Lung (tissue), 12 donors: Measurements from ENCODE around the gene GJD2. TPM values are rescaled to one million over a fixed set of nuclear protein-coding genes. Genes with fewer than 3 reads are reported as not detected.

ENCODE experiments used
- ATAC-seq: fragments of 200-7000 bp; cut with Tn5 transposase; one replicate; pipeline ENCODE4 v1.9.1; 2020; ENCODE audit warnings: moderate number of reproducible peaks; ENCODE audit not compliant: insufficient read depth, low FRiP score
- DNase-seq, 3 donors: peaks; one replicate each; pipeline ENCODE4 v3.0.0-alpha.2; 2013 to 2017
- H3K27ac ChIP-seq, 2 donors: one replicate each; pipeline ENCODE4 v1.5.1; 2013; ENCODE audit warnings: mild to moderate bottlenecking in 2 of 2, moderate library complexity in 2 of 2, control low read depth in 1 of 2, inconsistent platforms in 1 of 2, low read depth in 1 of 2, low read length in 1 of 2
- H3K27me3 ChIP-seq, 3 donors: one replicate each; pipeline ENCODE4 v1.5.1; 2013; ENCODE audit warnings: low read length in 2 of 3; ENCODE audit not compliant: control insufficient read depth in 3 of 3, insufficient read depth in 3 of 3
- H3K36me3 ChIP-seq, 4 donors: one replicate each; pipeline ENCODE4 v1.5.1; 2013; ENCODE audit warnings: low read length in 4 of 4, mild to moderate bottlenecking in 1 of 4, moderate library complexity in 1 of 4; ENCODE audit not compliant: control insufficient read depth in 4 of 4, insufficient read depth in 4 of 4
- H3K4me1 ChIP-seq, 5 donors: one replicate each; pipeline ENCODE4 v1.5.1; 2013; ENCODE audit warnings: low read length in 5 of 5, mild to moderate bottlenecking in 2 of 5, moderate library complexity in 1 of 5; ENCODE audit not compliant: control insufficient read depth in 5 of 5, insufficient read depth in 5 of 5
- H3K4me3 ChIP-seq: one replicate; pipeline ENCODE4 v1.5.1; 2013; ENCODE audit warnings: mild to moderate bottlenecking, control low read depth, moderate library complexity
- H3K9ac ChIP-seq, 2 donors: one replicate each; pipeline ENCODE4 v1.5.1; 2013; ENCODE audit warnings: low read length in 2 of 2, control low read depth in 1 of 2; ENCODE audit not compliant: insufficient read depth in 1 of 2
- H3K9me3 ChIP-seq, 4 donors: one replicate each; pipeline ENCODE4 v1.5.1; 2013; ENCODE audit warnings: low read length in 3 of 4, mild to moderate bottlenecking in 1 of 4, moderate library complexity in 1 of 4; ENCODE audit not compliant: control insufficient read depth in 4 of 4, insufficient read depth in 3 of 4
- WGBS, 2 donors: extraction: QIAGEN DNeasy Blood & Tissue Kit; methylation state at CpG; one replicate each; pipeline ENCODE4 v1.1.7; 2013; 5-methylcytosine and 5-hydroxymethylcytosine counted together
- polyA plus RNA-seq, 2 donors: library from polyadenylated mRNA; stranded (reverse); fragments of 200-250 nt; gene quantifications; one replicate each; pipeline ENCODE4 v1.2.1, GENCODE V29; 2013
- total RNA-seq, 2 donors: library from RNA; depleted of rRNA in 1 of 2; stranded (reverse); fragments of >200 nt in 1 of 2; gene quantifications; one replicate each; pipeline ENCODE4 v1.2.1, GENCODE V29; 2014 to 2021
- TF ChIP-seq, protein P1 (sequence below): IDR thresholded peaks from 2 replicates; pipeline ENCODE4 v1.5.1; 2012; ENCODE audit warnings: mild to moderate bottlenecking; ENCODE audit errors: control extremely low read depth, extremely low read depth
- donor health status: control.
- donor health status: control.
- donor health status: Bipolar disorder and iron deficiency.
- donor health status: healthy.
- donor health status: DM: yes; HTN: yes; CAD: no.

GJD2 gene
- total and polyA plus RNA-seq, 4 donors = 0.17 TPM; not detected in 3

DNA sequence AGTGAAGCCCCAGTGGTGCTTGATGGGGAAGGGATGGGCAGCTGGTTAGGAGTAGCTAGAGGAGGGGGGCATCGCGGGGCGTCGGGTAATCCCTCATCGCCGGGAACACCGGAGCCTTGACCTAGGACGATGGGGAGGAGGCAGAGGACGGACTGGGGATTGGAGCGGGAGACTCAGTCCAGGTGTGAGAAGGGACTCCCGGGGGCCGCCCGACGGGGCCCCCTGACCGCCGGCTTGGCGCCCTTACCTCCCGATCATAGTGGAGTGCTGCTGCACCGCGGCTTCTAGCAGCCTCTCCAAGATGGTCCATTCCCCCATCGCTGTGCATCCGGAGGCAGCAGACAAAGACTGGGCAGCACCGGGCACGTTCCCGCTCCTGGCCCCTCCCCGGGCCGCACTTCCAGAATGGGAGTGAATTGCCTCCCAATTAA lies 612 bp downstream of the GJD2 start:
- TF ChIP-seq, protein P1, sequence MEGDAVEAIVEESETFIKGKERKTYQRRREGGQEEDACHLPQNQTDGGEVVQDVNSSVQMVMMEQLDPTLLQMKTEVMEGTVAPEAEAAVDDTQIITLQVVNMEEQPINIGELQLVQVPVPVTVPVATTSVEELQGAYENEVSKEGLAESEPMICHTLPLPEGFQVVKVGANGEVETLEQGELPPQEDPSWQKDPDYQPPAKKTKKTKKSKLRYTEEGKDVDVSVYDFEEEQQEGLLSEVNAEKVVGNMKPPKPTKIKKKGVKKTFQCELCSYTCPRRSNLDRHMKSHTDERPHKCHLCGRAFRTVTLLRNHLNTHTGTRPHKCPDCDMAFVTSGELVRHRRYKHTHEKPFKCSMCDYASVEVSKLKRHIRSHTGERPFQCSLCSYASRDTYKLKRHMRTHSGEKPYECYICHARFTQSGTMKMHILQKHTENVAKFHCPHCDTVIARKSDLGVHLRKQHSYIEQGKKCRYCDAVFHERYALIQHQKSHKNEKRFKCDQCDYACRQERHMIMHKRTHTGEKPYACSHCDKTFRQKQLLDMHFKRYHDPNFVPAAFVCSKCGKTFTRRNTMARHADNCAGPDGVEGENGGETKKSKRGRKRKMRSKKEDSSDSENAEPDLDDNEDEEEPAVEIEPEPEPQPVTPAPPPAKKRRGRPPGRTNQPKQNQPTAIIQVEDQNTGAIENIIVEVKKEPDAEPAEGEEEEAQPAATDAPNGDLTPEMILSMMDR = no peak
- no peak overlapping the region for H3K9ac ChIP-seq
- peaks cover 0 to 12% (median 0%) of the 10 kb centered on the region in 4 donors for H3K9me3 ChIP-seq
- H3K27me3 ChIP-seq = peaks cover 0 to 57% (median 48%) of the 10 kb centered on the region in 3 donors
- ATAC-seq = no peak
- H3K36me3 ChIP-seq = no peaks in the 10 kb centered on the region
- DNase-seq = no peak
- no peak overlapping the region for H3K27ac ChIP-seq
- peaks cover 0 to 5% (median 0%) of the 10 kb centered on the region in 5 donors for H3K4me1 ChIP-seq
- no peak overlapping the region for H3K4me3 ChIP-seq
- 7 to 8% methylated on average over 27 of the region's 27 CpGs for WGBS, 2 donors

DNA sequence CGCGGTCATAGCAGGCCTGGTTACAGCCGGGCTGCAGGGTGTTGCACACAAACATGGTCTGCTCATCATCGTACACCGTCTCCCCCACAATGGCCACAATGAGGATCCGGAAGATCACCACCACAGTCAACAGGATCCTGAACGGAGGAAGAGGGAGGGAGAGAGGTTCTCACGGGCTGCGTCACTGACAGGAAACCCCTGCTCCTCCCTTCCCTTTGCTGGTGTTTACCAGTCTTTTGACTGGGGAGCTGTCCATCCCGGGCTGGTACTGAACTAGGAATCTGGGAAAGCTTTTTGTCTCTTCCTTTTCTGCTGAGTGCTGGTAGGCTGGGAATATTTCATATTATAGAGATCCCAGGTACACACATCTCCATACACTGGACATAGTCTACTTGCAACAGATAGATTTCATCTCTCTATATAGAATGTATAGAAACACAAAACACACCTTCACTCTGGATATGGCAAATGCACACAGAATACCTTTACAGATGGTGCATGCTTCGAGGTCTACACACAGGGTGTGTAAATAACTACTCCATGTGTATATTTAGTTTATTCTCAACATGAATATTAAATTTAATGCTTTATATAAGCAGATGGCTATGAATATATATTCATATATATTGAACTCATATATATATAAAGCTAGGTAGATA lies 1.4 kb downstream of the GJD2 start:
- Histone ChIP-seq H3K4me1 (peaks cover 0 to 5% (median 0%) of the 10 kb centered on the region in 5 donors), H3K27ac (no peak overlapping the region), H3K4me3 (no peak overlapping the region), H3K27me3 (peaks cover 0 to 54% (median 46%) of the 10 kb centered on the region in 3 donors), H3K9ac (no peak overlapping the region), H3K9me3 (peaks cover 0 to 12% (median 0%) of the 10 kb centered on the region in 4 donors), H3K36me3 (no peaks in the 10 kb centered on the region)
- DNase-seq (peak; percentile 80 to 85 (median 85)), ATAC-seq (no peak)
- WGBS, 2 donors = 29% methylated on average over 11 of the region's 11 CpGs
- TF ChIP-seq, protein P1 = no peak

DNA sequence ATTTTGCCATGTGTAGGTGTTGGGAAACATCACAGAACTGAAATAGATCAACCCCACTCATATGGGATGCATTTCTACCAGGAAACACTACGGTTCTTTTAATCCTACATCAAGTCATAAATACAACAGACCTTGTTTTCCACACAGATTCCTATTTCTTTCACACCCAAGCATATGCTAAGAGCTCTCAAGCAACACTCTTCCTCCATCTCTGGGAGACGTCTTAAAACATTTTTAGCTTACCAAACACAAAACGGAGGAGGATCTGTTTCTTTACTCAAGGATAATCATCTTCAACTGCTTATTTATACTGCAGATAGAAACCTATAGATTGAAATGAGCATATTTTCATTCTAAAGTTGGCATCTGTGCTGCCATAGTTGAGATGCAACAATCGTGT lies 5.1 kb downstream of the GJD2 start:
- 80 to 83% methylated on average over 4 of the region's 4 CpGs for WGBS, 2 donors
- Histone ChIP-seq H3K4me1 (peaks cover 0 to 4% (median 0%) of the 10 kb centered on the region in 5 donors), H3K9ac (no peak overlapping the region), H3K27ac (no peak overlapping the region), H3K36me3 (no peaks in the 10 kb centered on the region), H3K27me3 (peaks cover 4 to 21% (median 19%) of the 10 kb centered on the region in 3 donors), H3K4me3 (no peak overlapping the region), H3K9me3 (peaks cover 0 to 11% (median 0%) of the 10 kb centered on the region in 4 donors)
- TF ChIP-seq, protein P1 = no peak
- DNase-seq (no peak), ATAC-seq (no peak)
